Uterus (tissue), 4 donors: ENCODE results near the gene PLXND1. TPM values are rescaled to one million over a fixed set of nuclear protein-coding genes. Genes with fewer than 3 reads are reported as not detected.

Experiments
- DNase-seq, 2 donors: peaks; one replicate each; pipeline ENCODE4 v3.0.0-alpha.2; 2019 to 2020
- H3K27ac ChIP-seq, 2 donors: fragments of 200-600 bp; sonication (generic); 1 replicate in 1 of 2; 2 replicates in 1 of 2; pipeline ENCODE4 v1.5.1; 2016 to 2018
- H3K27me3 ChIP-seq, 2 donors: fragments of 200-600 bp; sonication (generic); one replicate each; pipeline ENCODE4 v1.5.1; 2018 to 2019; ENCODE audit warnings: control low read depth in 1 of 2
- H3K36me3 ChIP-seq, 2 donors: fragments of 200-600 bp; sonication (generic); one replicate each; pipeline ENCODE4 v1.5.1; 2019; ENCODE audit warnings: control low read depth in 1 of 2
- H3K4me1 ChIP-seq, 2 donors: fragments of 200-600 bp; sonication (generic); one replicate each; pipeline ENCODE4 v1.5.1; 2018 to 2019; ENCODE audit warnings: control low read depth in 1 of 2
- H3K4me3 ChIP-seq, 2 donors: fragments of 200-600 bp; sonication (generic); 1 replicate in 1 of 2; 2 replicates in 1 of 2; pipeline ENCODE4 v1.5.1; 2018 to 2019; ENCODE audit warnings: mild to moderate bottlenecking in 1 of 2
- H3K9me3 ChIP-seq, 2 donors: fragments of 200-600 bp; sonication (generic); one replicate each; pipeline ENCODE4 v1.5.1; 2019; ENCODE audit warnings: control low read depth in 1 of 2
- CTCF ChIP-seq, 4 experiments: fragments of 200-600 bp in 2 of 4; fragments of 450-650 bp in 2 of 4; sonication (generic) in 2 of 4; IDR thresholded peaks; one replicate each; pipeline ENCODE4 v1.5.1; 2016 to 2019; ENCODE audit warnings: antibody characterized with exemption in 4 of 4, mild to moderate bottlenecking in 2 of 4, moderate library complexity in 1 of 4
- POLR2A ChIP-seq, 2 donors: fragments of 450-650 bp; IDR thresholded peaks; one replicate each; pipeline ENCODE4 v1.6.1; 2016; ENCODE audit warnings: antibody characterized with exemption in 2 of 2, mild to moderate bottlenecking in 1 of 2, moderate library complexity in 1 of 2
- intact Hi-C: fragments of 100-400 bp; cut with DNase I; formaldehyde crosslinking; loops from one replicate; pipeline ENCODE4 v1.15.1; 2023; ENCODE audit warnings: low total_unique reads
- total RNA-seq, 4 donors: library from RNA; depleted of rRNA in 3 of 4; stranded (reverse); fragments of >200 nt in 3 of 4; gene quantifications; one replicate each; pipeline versions ENCODE4 v1.1.0 to v1.2.4, GENCODE V29; 2014 to 2023
- donor health status: DM: yes; HTN: yes; CAD: no.

The PLXND1 gene
- total RNA-seq, 4 donors from 2014 or later: 54.7 to 343 (median 121) TPM

- peak overlapping the region; percentile 25 to 31 for H3K27ac ChIP-seq
- peaks cover 0 to 12% of the 10 kb centered on the region in 2 donors for H3K4me1 ChIP-seq
- TF ChIP-seq POLR2A (IDR thresholded peaks at IDR 0.05) (no peak), CTCF (IDR thresholded peaks at IDR 0.05) (no peak)
- no peaks in the 10 kb centered on the region for H3K27me3 ChIP-seq
- no peaks in the 10 kb centered on the region for H3K36me3 ChIP-seq
- H3K4me3 ChIP-seq: no peak overlapping the region
- intact Hi-C loops: no loop called here
- H3K9me3 ChIP-seq: no peaks in the 10 kb centered on the region
- no peak for DNase-seq
Observed at GRCh38 chr3:129618901-129619671, 12.6 kb upstream of the PLXND1 start.

GRCh38 chr3:129618186-129618820 lies 11.8 kb upstream of the PLXND1 start:
- no peak for DNase-seq
- Histone ChIP-seq H3K27me3 (no peaks in the 10 kb centered on the region), H3K27ac (peak overlapping the region; percentile 25 to 31), H3K9me3 (no peaks in the 10 kb centered on the region), H3K36me3 (no peaks in the 10 kb centered on the region), H3K4me1 (peaks cover 0 to 12% of the 10 kb centered on the region in 2 donors), H3K4me3 (no peak overlapping the region)
- TF ChIP-seq CTCF (IDR thresholded peaks at IDR 0.05) (no peak), POLR2A (IDR thresholded peaks at IDR 0.05) (no peak)
- intact Hi-C loops: no loop called here

GRCh38 chr3:129617381-129618185 lies 11.1 kb upstream of the PLXND1 start:
- TF ChIP-seq CTCF (IDR thresholded peaks at IDR 0.05) (no peak), POLR2A (IDR thresholded peaks at IDR 0.05) (no peak)
- Histone ChIP-seq H3K4me3 (no peak overlapping the region), H3K27ac (no peak overlapping the region), H3K9me3 (no peaks in the 10 kb centered on the region), H3K27me3 (no peaks in the 10 kb centered on the region), H3K36me3 (no peaks in the 10 kb centered on the region), H3K4me1 (peaks cover 0 to 11% of the 10 kb centered on the region in 2 donors)
- no peak for DNase-seq
- intact Hi-C loops: no loop called here

GRCh38 chr3:129616713-129617112 lies 10.2 kb upstream of the PLXND1 start:
- intact Hi-C loops: no loop called here
- TF ChIP-seq CTCF (IDR thresholded peaks at IDR 0.05) (no peak), POLR2A (IDR thresholded peaks at IDR 0.05) (no peak)
- H3K27me3 ChIP-seq: no peaks in the 10 kb centered on the region
- no peaks in the 10 kb centered on the region for H3K9me3 ChIP-seq
- DNase-seq: peak in 1 of 2 donors; percentile 54
- H3K36me3 ChIP-seq: no peaks in the 10 kb centered on the region
- H3K4me3 ChIP-seq: no peak overlapping the region
- peak overlapping the region; percentile 46 to 57 for H3K27ac ChIP-seq
- H3K4me1 ChIP-seq: peaks cover 0 to 6% of the 10 kb centered on the region in 2 donors
